AG04449 (cell line): ENCODE measurements around the gene NMNAT3.

Experiments used
- CTCF ChIA-PET: fragments of 350-600 bp; formaldehyde crosslinking; extraction: SDS; loops from one replicate; lab custom pipeline; 2021; ENCODE audit warnings: antibody characterized with exemption; lab: Yijun Ruan, JAX
- POLR2A ChIA-PET: fragments of 400-600, 350-600 bp; formaldehyde crosslinking; extraction: SDS; loops from one replicate; lab custom pipeline; 2020; ENCODE audit warnings: antibody characterized with exemption, inconsistent platforms; lab: Yijun Ruan, JAX
- DNase-seq: peaks from one replicate; pipeline ENCODE4 v3.0.0-alpha.2; 2010; ENCODE audit warnings: low read depth, low spot score
- H3K4me3 ChIP-seq: 2 replicates; pipeline ENCODE4 v1.5.1; 2011; ENCODE audit warnings: low read depth, mild to moderate bottlenecking, control low read depth, low read length
- CTCF ChIP-seq: IDR thresholded peaks from one replicate; pipeline ENCODE4 v1.5.1; 2011; ENCODE audit warnings: mild to moderate bottlenecking, moderate library complexity, low read length, control low read depth, inconsistent platforms; ENCODE audit not compliant: insufficient read depth; ENCODE audit errors: missing control alignments

Gene NMNAT3

GRCh38 chr3:139561959-139562676 is 115.7 kb downstream of the NMNAT3 start:
- no peak overlapping the region for H3K4me3 ChIP-seq
- ChIA-PET CTCF (interaction anchor here (0.7 to 6.4 kb wide), 14 partner anchors 10 to 189 kb away, joined by 3 to 94 read pairs (median 6); no protein-coding TSS in a partner anchor), POLR2A (no interaction called here)
- TF ChIP-seq CTCF = peak; percentile 62
- no peak for DNase-seq

DNA sequence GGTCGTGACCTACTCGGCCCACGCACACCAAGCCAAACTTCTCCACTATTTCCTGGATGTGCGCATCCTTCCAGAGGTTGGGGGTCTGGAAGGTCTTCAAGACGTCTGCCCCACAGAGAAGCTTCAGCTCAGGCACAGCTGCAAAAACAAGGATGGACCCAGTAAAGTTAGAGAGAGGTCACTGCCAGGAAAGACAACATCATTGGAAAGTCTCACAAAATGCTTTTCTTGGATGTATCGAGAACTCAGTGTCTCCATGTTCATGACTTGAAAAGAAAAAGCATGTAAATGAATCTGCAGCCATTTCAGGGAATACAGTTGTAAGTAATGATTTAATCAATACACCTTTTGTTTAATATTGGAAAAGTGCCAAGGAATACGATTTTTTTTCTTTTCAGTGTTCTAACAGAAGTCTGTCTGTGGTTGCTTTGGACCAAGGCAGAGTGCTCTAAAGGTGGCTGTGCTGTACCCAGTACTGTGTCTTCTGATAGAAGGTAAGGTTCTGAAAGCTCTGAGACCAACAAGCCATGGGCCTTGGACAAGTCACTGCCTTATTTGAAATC is 116.4 kb downstream of the NMNAT3 start:
- POLR2A ChIA-PET = no interaction called here
- H3K4me3 ChIP-seq = no peak overlapping the region
- CTCF ChIA-PET = interaction anchor here (0.7 to 6.4 kb wide), 14 partner anchors 9 to 188 kb away, joined by 3 to 94 read pairs (median 6); no protein-coding TSS in a partner anchor
- TF ChIP-seq CTCF = no peak
- DNase-seq = no peak

DNA sequence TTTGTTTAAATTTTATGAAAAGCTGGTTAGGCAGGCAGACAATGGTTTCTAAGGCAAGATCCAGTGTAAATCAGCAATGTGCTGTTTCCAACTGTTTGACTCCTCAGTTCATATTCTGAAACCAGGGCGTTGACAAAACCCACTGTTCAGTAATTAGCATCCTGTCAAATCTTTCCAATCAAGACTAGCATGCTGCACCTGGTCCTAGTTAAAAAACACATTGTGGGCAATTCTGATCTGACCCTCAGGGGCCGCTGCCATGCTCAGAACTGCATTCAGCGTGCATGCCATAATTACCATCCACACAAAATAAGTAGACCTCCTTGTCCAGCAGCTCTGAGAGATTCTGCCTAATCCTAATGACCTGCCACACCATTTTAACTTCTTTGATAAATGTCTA is 117.4 kb downstream of the NMNAT3 start:
- TF ChIP-seq CTCF = no peak
- POLR2A ChIA-PET = no interaction called here
- CTCF ChIA-PET = interaction anchor here (0.6 to 6.4 kb wide), 3 partner anchors 15 to 134 kb away, joined by 3 to 94 read pairs (median 11); no protein-coding TSS in a partner anchor
- DNase-seq = no peak
- no peak overlapping the region for H3K4me3 ChIP-seq

DNA sequence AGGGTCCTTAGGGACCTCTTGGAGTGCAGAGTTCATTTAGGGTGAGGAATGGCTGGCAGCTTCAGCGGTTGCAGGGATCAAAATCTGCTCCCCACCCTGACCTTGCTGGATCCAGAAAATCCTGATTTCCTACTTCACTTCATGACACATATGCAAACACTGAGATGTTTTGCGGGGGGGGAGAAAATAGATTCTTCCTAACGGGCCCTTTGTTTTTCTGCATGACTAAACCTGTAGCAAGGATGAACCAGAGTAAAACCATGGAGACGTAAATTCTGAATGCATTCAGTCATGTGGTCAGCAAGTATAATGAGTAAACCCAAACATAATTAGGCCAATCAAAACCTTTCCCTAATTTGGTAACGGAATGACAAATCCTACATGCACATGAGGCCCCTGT is 118.2 kb downstream of the NMNAT3 start:
- DNase-seq = no peak
- no peak for TF ChIP-seq CTCF
- no peak overlapping the region for H3K4me3 ChIP-seq
- ChIA-PET POLR2A (no interaction called here), CTCF (interaction anchor here (0.9 to 6.4 kb wide), 2 partner anchors 48 to 133 kb away, joined by 3 to 94 read pairs; no protein-coding TSS in a partner anchor)

GRCh38 chr3:139558351-139559266 is 119.2 kb downstream of the NMNAT3 start:
- H3K4me3 ChIP-seq = no peak overlapping the region
- POLR2A ChIA-PET = no interaction called here

More at GRCh38 chr3:139558351-139559266, 119.2 kb downstream of the NMNAT3 start:
- no peak for TF ChIP-seq CTCF
- DNase-seq = no peak
- CTCF ChIA-PET = interaction anchor here (0.9 to 6.4 kb wide), 2 partner anchors 47 to 132 kb away, joined by 3 to 94 read pairs; no protein-coding TSS in a partner anchor
